ENCODE data around the gene ROBO2.

DNA sequence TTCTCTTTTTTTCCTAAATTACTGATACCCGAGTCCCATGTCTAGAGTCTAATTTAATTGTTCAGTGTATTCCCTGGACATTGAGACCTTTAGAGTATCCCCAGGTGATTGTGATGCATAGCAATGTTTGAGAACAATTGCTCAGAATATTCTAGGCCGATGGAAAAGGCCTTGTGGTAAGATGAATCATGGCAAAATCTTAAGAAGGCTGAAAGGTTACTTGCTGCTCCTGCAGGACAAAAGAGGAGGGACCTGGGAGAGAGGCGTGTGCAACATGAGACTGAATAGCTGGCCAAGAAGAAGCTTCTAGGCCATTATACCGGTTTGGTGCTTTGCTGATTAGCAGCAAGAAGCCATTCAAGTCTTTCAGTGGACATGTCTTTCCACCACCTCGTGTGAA lies 256.6 kb downstream of the ROBO2 start:
- TF ChIP-seq, protein P1, sequence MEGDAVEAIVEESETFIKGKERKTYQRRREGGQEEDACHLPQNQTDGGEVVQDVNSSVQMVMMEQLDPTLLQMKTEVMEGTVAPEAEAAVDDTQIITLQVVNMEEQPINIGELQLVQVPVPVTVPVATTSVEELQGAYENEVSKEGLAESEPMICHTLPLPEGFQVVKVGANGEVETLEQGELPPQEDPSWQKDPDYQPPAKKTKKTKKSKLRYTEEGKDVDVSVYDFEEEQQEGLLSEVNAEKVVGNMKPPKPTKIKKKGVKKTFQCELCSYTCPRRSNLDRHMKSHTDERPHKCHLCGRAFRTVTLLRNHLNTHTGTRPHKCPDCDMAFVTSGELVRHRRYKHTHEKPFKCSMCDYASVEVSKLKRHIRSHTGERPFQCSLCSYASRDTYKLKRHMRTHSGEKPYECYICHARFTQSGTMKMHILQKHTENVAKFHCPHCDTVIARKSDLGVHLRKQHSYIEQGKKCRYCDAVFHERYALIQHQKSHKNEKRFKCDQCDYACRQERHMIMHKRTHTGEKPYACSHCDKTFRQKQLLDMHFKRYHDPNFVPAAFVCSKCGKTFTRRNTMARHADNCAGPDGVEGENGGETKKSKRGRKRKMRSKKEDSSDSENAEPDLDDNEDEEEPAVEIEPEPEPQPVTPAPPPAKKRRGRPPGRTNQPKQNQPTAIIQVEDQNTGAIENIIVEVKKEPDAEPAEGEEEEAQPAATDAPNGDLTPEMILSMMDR (IDR thresholded peaks at IDR 0.05): no peak
- no peak for TF ChIP-seq POLR2A (IDR thresholded peaks at IDR 0.05)

All from heart left ventricle (tissue), 13 donors.